ENCODE data around the gene FXN. TPM values are rescaled to one million over a fixed set of nuclear protein-coding genes. Genes with fewer than 3 reads are reported as not detected.
"Not testable (repeated sequence)": the region's sequence is repeated elsewhere in the genome, so short reads cannot be mapped to it uniquely, and the experiment has no call there.

FXN gene
- total RNA-seq, 4 donors from 2014 or later = 4.0 to 7.2 (median 5.5) TPM

DNA sequence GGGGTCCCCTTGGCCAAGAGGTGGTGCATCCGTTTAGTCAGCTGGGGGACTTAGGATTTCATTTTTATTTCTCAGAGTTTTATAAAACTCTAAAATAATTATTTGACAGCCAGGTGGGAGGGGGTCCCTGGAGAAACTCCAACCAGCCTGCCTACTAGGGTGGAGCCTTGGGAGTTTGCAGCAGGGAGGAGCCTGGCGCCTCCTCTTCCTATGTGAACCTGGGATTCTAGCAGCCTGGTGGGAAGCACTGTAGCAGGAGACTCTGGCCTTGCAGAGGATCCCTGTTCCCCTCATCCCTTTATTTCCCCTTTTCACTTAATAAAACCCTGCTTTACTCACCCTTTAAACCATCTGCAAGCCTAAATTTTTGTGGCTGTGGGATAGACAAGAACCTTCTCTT is 50.8 kb downstream of the FXN start:
- ATAC-seq (ENCODE audit: low FRiP score) (no peak), DNase-seq (ENCODE audit: low spot score) (no peak)
- no peak for TF ChIP-seq CTCF (IDR thresholded peaks at IDR 0.05)

GRCh38 chr9:69086769-69087168 is 51.2 kb downstream of the FXN start:
- TF ChIP-seq CTCF (IDR thresholded peaks at IDR 0.05) = no peak
- ATAC-seq (ENCODE audit: low FRiP score) (no peak), DNase-seq (ENCODE audit: low spot score) (no peak)

- no peak for TF ChIP-seq CTCF (IDR thresholded peaks at IDR 0.05)
- DNase-seq (ENCODE audit: low spot score) (no peak), ATAC-seq (ENCODE audit: low FRiP score) (no peak)
These were observed 53.5 kb downstream of the FXN start for GRCh38 chr9:69089082-69089481.

GRCh38 chr9:69089491-69089890 is 53.9 kb downstream of the FXN start:
- no peak for TF ChIP-seq CTCF (IDR thresholded peaks at IDR 0.05)
- ATAC-seq (ENCODE audit: low FRiP score) (no peak), DNase-seq (ENCODE audit: low spot score) (no peak)

GRCh38 chr9:69090140-69090750 is 54.7 kb downstream of the FXN start:
- DNase-seq (ENCODE audit: low spot score) (no peak), ATAC-seq (ENCODE audit: low FRiP score) (no peak)
- TF ChIP-seq CTCF (IDR thresholded peaks at IDR 0.05) = no peak

- ATAC-seq (ENCODE audit: low FRiP score) = no peak
- TF ChIP-seq CTCF (IDR thresholded peaks at IDR 0.05) = no peak
- DNase-seq (ENCODE audit: low spot score) = no peak
These were observed 55.4 kb downstream of the FXN start for GRCh38 chr9:69090946-69091345.

GRCh38 chr9:69093471-69094103 is 58.0 kb downstream of the FXN start:
- DNase-seq (ENCODE audit: low spot score) (no peak), ATAC-seq (ENCODE audit: low FRiP score) (no peak)
- TF ChIP-seq CTCF (IDR thresholded peaks at IDR 0.05) = no peak

GRCh38 chr9:69094361-69095135 is 59.0 kb downstream of the FXN start:
- ATAC-seq (ENCODE audit: low FRiP score) = not testable (repeated sequence)

More at GRCh38 chr9:69094361-69095135, 59.0 kb downstream of the FXN start:
- DNase-seq (ENCODE audit: low spot score) = not testable (repeated sequence)
